SU-DHL-6 (cell line): ENCODE data around the gene KCNH8.
A peak's percentile ranks its signal among the peaks of the same experiment; 100 is the strongest.

ENCODE experiments used
- H2AFZ ChIP-seq: fragments of 200-600 bp; sonication (generic); 2 replicates; pipeline ENCODE4 v1.6.1; 2014; ENCODE audit warnings: low read depth, mild to moderate bottlenecking, moderate library complexity, mixed read lengths, antibody characterized with exemption, low read length; ENCODE audit not compliant: severe bottlenecking
- H3F3A ChIP-seq: fragments of 200-600 bp; shearing (Covaris generic); 2 replicates; pipeline ENCODE4 v1.6.0; 2016; ENCODE audit warnings: antibody characterized with exemption, mild to moderate bottlenecking; ENCODE audit not compliant: insufficient read depth
- H3K27ac ChIP-seq: fragments of 200-600 bp; sonication (generic); 2 replicates; pipeline ENCODE4 v1.5.1; 2016; ENCODE audit warnings: low read depth, mild to moderate bottlenecking, low read length, moderate library complexity, mixed read lengths
- H3K27me3 ChIP-seq: fragments of 200-600 bp; sonication (generic), shearing (Covaris generic); 2 replicates; pipeline ENCODE4 v1.6.0; 2014; ENCODE audit warnings: mild to moderate bottlenecking, low read length
- H3K36me3 ChIP-seq: fragments of 200-600 bp; sonication (generic); 2 replicates; pipeline ENCODE4 v1.6.1; 2014; ENCODE audit warnings: mild to moderate bottlenecking, low read length, mixed read lengths
- H3K4me2 ChIP-seq: fragments of 300-600, 200-600 bp; shearing (Covaris generic), sonication (generic); 2 replicates; pipeline ENCODE4 v1.6.0; 2014; ENCODE audit warnings: low read length, low read depth, mild to moderate bottlenecking; ENCODE audit not compliant: poor library complexity, severe bottlenecking
- H3K4me3 ChIP-seq: fragments of 200-600 bp; sonication (generic); 2 replicates; pipeline ENCODE4 v1.5.1; 2014; ENCODE audit warnings: antibody characterized with exemption, low read length, mild to moderate bottlenecking, mixed read lengths; ENCODE audit not compliant: insufficient read depth, poor library complexity, severe bottlenecking
- H3K79me2 ChIP-seq: fragments of 200-600 bp; sonication (generic); 2 replicates; pipeline ENCODE4 v1.6.1; 2014; ENCODE audit warnings: mild to moderate bottlenecking, low read length, moderate library complexity; ENCODE audit not compliant: insufficient read depth
- H3K9ac ChIP-seq: fragments of 200-600 bp; sonication (generic); 2 replicates; pipeline ENCODE4 v1.7.0; 2014; ENCODE audit warnings: mild to moderate bottlenecking, low read length
- H3K9me2 ChIP-seq: fragments of 200-600 bp; sonication (generic); replicated peaks from 2 replicates; pipeline ENCODE4 v1.6.1; 2014; ENCODE audit warnings: low read length; ENCODE audit not compliant: insufficient read depth
- H3K9me3 ChIP-seq: fragments of 200-600 bp; sonication (generic); 2 replicates; pipeline ENCODE4 v1.6.1; 2014; ENCODE audit warnings: low read length, mixed read lengths; ENCODE audit not compliant: insufficient read depth
- H4K20me1 ChIP-seq: fragments of 200-600 bp; sonication (generic); 2 replicates; pipeline ENCODE4 v1.6.1; 2014; ENCODE audit warnings: low read depth, mild to moderate bottlenecking, antibody characterized with exemption, low read length, moderate library complexity, mixed read lengths
- CTCF ChIP-seq: fragments of 200-600 bp; sonication (generic); IDR thresholded peaks from one replicate; pipeline ENCODE4 v1.5.1; 2017; ENCODE audit warnings: antibody characterized with exemption, mild to moderate bottlenecking, low read length, moderate library complexity; ENCODE audit not compliant: insufficient read depth, poor library complexity, severe bottlenecking
- EZH2phosphoT487 ChIP-seq: fragments of 200-600 bp; sonication (generic), shearing (Covaris generic); conservative IDR thresholded peaks from 2 replicates; pipeline ENCODE4 v1.6.1; 2018; ENCODE audit warnings: mild to moderate bottlenecking, antibody characterized with exemption, low read length, moderate library complexity, mixed read lengths

The KCNH8 gene

GRCh38 chr3:19541284-19541683 lies 393.0 kb downstream of the KCNH8 start:
- Histone ChIP-seq H3K4me2 (peak overlapping the region; percentile 59), H3K27ac (peak overlapping the region; percentile 99)
- no peak for TF ChIP-seq CTCF
- no peak for TF ChIP-seq EZH2phosphoT487

GRCh38 chr3:19543212-19543841 lies 395.0 kb downstream of the KCNH8 start:
- peak overlapping the region; percentile 59 for H3K4me2 ChIP-seq
- H3K9ac ChIP-seq = peak overlapping the region; percentile 50; the same call in 1 of the 2 replicates
- no peaks in the 10 kb centered on the region for H3K9me2 ChIP-seq
- peak overlapping the region; percentile 99 for H3K27ac ChIP-seq
- peak overlapping the region; percentile 49 for H2AFZ ChIP-seq
- no peaks in the 10 kb centered on the region for H3K9me3 ChIP-seq
- no peaks in the 10 kb centered on the region for H3K36me3 ChIP-seq
- H3K27me3 ChIP-seq = no peaks in the 10 kb centered on the region
- no peaks in the 10 kb centered on the region for H4K20me1 ChIP-seq
- no peaks in the 10 kb centered on the region for H3K79me2 ChIP-seq
- TF ChIP-seq CTCF (peak; percentile 72), EZH2phosphoT487 (no peak)
- peaks cover 38% of the 10 kb centered on the region for H3F3A ChIP-seq
- no peak overlapping the region for H3K4me3 ChIP-seq

More at GRCh38 chr3:19541284-19541683, 393.0 kb downstream of the KCNH8 start:
- peak overlapping the region; percentile 12 for H3K4me3 ChIP-seq
- H3K9me2 ChIP-seq = no peaks in the 10 kb centered on the region
- no peaks in the 10 kb centered on the region for H3K79me2 ChIP-seq
- peak overlapping the region; percentile 50 for H3K9ac ChIP-seq
- H4K20me1 ChIP-seq = no peaks in the 10 kb centered on the region
- H2AFZ ChIP-seq = peak overlapping the region; percentile 44
- peaks cover 38% of the 10 kb centered on the region for H3F3A ChIP-seq
- H3K9me3 ChIP-seq = no peaks in the 10 kb centered on the region
- H3K27me3 ChIP-seq = no peaks in the 10 kb centered on the region
- no peaks in the 10 kb centered on the region for H3K36me3 ChIP-seq

GRCh38 chr3:19547665-19548464 lies 399.6 kb downstream of the KCNH8 start:
- Histone ChIP-seq H3K9me3 (no peaks in the 10 kb centered on the region), H3K27me3 (no peaks in the 10 kb centered on the region), H3K27ac (no peak overlapping the region), H3K9me2 (no peaks in the 10 kb centered on the region), H3F3A (peaks cover 3% of the 10 kb centered on the region), H3K79me2 (no peaks in the 10 kb centered on the region), H2AFZ (peak overlapping the region; percentile 13), H3K9ac (no peak overlapping the region), H3K4me2 (no peak overlapping the region), H3K36me3 (no peaks in the 10 kb centered on the region), H4K20me1 (no peaks in the 10 kb centered on the region), H3K4me3 (no peak overlapping the region)
- TF ChIP-seq EZH2phosphoT487 = no peak
- no peak for TF ChIP-seq CTCF
